Ectodermal cell (in vitro differentiated cells): ENCODE measurements around the gene SYDE2. TPM values are rescaled to one million over a fixed set of nuclear protein-coding genes. Genes with fewer than 3 reads are reported as not detected.
"Not testable (repeated sequence)": the region's sequence is repeated elsewhere in the genome, so short reads cannot be mapped to it uniquely, and the experiment has no call there.

Experiments used
- H3K27ac ChIP-seq: 2 replicates; pipeline ENCODE4 v1.7.0; 2013; ENCODE audit warnings: mild to moderate bottlenecking, low read depth, low read length; ENCODE audit not compliant: insufficient read depth, poor library complexity, severe bottlenecking
- H3K27me3 ChIP-seq: 2 replicates; pipeline ENCODE4 v1.7.0; 2013; ENCODE audit warnings: mild to moderate bottlenecking, low read length; ENCODE audit not compliant: insufficient read depth, control insufficient read depth, poor library complexity, severe bottlenecking
- H3K36me3 ChIP-seq: one replicate; pipeline ENCODE4 v1.7.0; 2013; ENCODE audit warnings: low read length; ENCODE audit not compliant: control insufficient read depth, insufficient read depth
- H3K4me1 ChIP-seq: one replicate; pipeline ENCODE4 v1.7.0; 2013; ENCODE audit warnings: low read length; ENCODE audit not compliant: control insufficient read depth, insufficient read depth
- H3K4me3 ChIP-seq: 2 replicates; pipeline ENCODE4 v1.7.0; 2013; ENCODE audit warnings: low read depth, low read length, control low read depth; ENCODE audit not compliant: insufficient read depth
- H3K9me3 ChIP-seq: 2 replicates; pipeline ENCODE4 v1.7.0; 2013; ENCODE audit warnings: mild to moderate bottlenecking, low read length, moderate library complexity; ENCODE audit not compliant: control insufficient read depth
- WGBS, 2 experiments: methylation state at CpG; one replicate each; pipeline ENCODE4 v1.1.7; 2013; ENCODE audit warnings: missing lambda C conversion rate in 2 of 2; 5-methylcytosine and 5-hydroxymethylcytosine counted together
- polyA plus RNA-seq, 4 experiments: library from polyadenylated mRNA; stranded (reverse); fragments of 50-300 nt; gene quantifications; one replicate each; pipeline ENCODE4 v1.2.3, GENCODE V29; 2013

Gene SYDE2, protein sequence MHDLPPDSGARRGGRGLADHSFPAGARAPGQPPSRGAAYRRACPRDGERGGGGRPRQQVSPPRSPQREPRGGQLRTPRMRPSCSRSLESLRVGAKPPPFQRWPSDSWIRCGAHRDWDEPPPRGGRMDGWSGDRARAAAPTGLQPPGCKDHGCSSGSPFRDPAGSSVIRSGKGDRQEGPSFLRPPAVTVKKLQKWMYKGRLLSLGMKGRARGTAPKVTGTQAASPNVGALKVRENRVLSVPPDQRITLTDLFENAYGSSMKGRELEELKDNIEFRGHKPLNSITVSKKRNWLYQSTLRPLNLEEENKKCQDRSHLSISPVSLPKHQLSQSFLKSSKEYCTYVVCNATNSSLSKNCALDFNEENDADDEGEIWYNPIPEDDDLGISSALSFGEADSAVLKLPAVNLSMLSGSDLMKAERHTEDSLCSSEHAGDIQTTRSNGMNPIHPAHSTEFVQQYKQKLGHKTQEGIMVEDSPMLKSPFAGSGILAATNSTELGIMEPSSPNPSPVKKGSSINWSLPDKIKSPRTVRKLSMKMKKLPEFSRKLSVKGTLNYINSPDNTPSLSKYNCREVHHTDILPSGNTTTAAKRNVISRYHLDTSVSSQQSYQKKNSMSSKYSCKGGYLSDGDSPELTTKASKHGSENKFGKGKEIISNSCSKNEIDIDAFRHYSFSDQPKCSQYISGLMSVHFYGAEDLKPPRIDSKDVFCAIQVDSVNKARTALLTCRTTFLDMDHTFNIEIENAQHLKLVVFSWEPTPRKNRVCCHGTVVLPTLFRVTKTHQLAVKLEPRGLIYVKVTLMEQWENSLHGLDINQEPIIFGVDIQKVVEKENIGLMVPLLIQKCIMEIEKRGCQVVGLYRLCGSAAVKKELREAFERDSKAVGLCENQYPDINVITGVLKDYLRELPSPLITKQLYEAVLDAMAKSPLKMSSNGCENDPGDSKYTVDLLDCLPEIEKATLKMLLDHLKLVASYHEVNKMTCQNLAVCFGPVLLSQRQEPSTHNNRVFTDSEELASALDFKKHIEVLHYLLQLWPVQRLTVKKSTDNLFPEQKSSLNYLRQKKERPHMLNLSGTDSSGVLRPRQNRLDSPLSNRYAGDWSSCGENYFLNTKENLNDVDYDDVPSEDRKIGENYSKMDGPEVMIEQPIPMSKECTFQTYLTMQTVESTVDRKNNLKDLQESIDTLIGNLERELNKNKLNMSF
- polyA plus RNA-seq (2013, experiment 1 of 4), result 10.3 TPM
- polyA plus RNA-seq (2013, experiment 2 of 4), result 12.2 TPM
- polyA plus RNA-seq (2013, experiment 3 of 4), result 7.7 TPM
- polyA plus RNA-seq (2013, experiment 4 of 4), result 10.7 TPM

DNA sequence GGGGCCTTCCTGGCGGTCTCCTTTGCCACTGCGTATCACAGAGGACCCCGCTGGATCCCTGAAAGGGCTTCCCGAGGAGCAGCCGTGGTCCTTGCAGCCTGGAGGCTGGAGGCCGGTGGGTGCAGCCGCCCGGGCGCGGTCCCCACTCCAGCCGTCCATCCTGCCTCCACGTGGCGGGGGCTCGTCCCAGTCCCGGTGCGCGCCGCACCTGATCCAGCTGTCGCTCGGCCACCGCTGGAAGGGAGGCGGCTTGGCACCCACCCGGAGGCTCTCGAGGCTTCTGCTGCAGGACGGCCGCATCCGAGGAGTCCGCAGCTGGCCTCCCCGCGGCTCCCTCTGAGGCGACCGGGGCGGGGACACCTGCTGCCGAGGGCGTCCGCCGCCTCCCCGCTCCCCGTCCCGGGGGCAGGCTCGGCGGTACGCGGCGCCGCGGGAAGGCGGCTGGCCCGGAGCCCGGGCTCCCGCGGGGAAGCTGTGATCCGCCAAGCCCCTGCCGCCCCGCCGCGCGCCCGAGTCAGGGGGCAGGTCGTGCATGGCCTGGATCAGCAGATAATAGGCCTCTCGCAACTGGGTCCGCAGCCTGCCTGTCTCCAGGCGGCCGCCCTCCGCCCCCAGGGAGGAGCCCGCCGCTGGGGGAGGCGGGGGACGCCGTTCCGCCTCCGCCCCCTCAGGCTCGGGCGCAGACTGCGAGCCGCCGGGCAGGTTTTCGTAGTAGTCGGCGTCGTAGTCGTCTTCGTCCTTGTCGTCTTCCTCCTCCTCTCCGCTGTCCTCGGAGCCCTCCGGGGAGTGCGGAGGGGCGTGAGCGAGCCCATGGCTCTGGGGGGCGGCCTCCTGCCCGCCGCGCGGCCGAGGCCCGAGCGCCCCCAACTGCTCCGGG, at the start of gene SYDE2:
Gene SYDE2 (minus strand): TSS at position 554 of the 877 bp plus-strand sequence. CDS start 20 bp downstream, at position 534.
- H3K27me3 ChIP-seq, result peaks cover 9% of the 10 kb centered on the region
- no peaks in the 10 kb centered on the region for H3K9me3 ChIP-seq
- H3K4me3 ChIP-seq, result peak within 1 kb of the TSS; percentile 91
- H3K36me3 ChIP-seq, result no peaks in the 10 kb centered on the region
- WGBS, 2 experiments, result 0% methylated on average over 99 of the region's 99 CpGs
- peaks cover 3% of the 10 kb centered on the region for H3K4me1 ChIP-seq
- peak within 1 kb of the TSS; percentile 85 for H3K27ac ChIP-seq

DNA sequence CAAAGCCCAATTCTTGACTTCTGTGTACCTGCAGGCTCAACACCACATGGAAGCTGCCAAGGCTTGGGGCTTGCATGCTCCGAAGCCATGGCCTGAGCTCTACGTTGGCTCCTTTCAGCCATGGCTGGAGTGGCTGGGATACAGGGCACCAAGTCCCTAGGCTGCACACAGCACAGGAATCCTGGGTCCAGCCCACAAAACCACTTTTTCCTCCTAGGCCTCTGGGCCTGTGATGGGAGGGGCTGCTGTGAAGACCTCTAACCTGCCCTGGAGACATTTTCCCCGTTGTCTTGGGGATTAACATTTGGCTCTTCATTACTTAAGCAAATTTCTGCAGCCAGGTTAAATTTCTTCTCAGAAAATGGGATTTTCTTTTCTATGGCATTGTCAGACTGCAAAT, 48.2 kb upstream of the SYDE2 start:
- 88 to 94% methylated on average over 3 of the region's 3 CpGs for WGBS, 2 experiments
- not testable (repeated sequence) for H3K4me1 ChIP-seq, H3K27me3 ChIP-seq, H3K9me3 ChIP-seq, H3K27ac ChIP-seq, H3K36me3 ChIP-seq, H3K4me3 ChIP-seq

DNA sequence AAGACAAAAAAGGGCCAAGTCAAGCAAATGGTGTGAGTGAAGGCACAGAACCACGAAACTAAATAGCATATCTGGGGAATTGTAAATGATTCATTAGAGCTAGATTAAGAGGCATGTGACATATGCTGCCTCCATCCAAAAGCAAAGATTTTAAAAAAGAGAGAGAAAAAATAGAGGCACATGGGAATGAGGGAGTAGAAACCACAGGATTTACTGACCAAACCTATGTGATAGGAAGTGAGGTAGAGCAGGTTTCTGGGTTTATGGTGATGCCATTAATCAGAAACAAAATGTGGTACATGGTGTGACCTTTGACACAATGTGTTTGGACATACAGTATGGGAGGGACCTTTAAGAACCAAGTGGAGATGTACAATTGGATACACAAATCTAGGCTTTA, 45.1 kb upstream of the SYDE2 start:
- Histone ChIP-seq H3K4me3 (no peak overlapping the region), H3K27ac (no peak overlapping the region), H3K9me3 (no peaks in the 10 kb centered on the region), H3K36me3 (no peaks in the 10 kb centered on the region), H3K27me3 (no peaks in the 10 kb centered on the region), H3K4me1 (no peaks in the 10 kb centered on the region)
- 97 to 98% methylated on average over 1 of the region's 1 CpG for WGBS, 2 experiments

DNA sequence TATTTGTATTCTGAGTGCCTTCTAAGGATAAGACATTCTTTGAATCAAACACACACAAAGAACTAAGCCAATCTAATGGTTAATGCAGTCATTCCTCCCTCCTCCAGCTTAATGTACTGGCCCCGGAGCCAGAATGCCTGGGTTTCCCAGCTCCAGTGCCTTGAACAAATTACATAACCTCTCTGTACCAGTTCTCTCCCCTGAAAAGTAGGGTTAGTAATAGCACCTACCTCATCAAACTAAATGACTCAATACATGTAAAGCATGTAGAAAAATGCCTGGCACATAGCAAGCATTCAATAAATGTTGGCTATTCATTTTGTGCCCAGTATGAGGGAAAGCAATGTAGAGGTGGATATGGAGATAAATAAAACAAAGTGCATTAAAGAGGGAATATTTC, 44.6 kb upstream of the SYDE2 start:
- Histone ChIP-seq H3K27ac (no peak overlapping the region), H3K36me3 (no peaks in the 10 kb centered on the region), H3K27me3 (no peaks in the 10 kb centered on the region), H3K9me3 (no peaks in the 10 kb centered on the region), H3K4me3 (no peak overlapping the region), H3K4me1 (peaks cover 3% of the 10 kb centered on the region)
- 79 to 84% methylated on average over 1 of the region's 1 CpG for WGBS, 2 experiments

DNA sequence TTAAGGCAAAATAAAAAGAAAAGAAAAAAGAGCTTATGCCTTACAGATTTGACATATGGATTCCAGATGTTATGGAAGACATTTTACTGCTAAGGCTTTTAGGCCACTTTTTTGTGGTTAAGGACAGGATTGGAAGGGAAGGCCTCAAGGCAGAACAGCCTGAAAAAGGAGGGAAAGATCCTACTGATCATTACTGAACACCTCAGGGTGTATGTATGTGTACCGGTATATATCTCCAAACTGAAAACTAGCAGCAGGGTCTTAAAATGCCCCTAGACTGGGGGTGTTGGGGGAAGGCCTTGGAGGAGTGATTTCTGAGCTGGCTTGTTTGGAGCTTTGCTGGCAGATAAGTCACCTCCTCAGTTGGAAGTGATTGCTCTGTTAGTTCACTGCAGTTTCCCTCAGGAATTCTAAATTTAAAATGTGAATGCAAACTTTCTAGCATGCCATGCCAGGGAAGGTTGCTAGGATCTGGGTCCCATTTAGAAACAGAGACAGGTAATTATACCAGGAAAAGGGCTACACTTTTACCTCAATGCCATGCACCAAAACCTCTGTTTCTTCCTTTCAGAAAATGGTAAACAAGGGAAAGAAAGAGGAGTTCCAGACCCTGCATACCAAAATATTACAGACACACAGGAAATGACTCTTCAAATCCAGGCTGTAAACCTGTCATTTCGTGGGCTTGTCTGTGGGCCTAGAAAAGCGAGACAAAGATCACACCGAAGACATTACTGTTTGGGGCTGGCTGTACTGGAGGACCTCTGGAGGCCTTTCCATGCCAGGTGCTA, 43.6 kb upstream of the SYDE2 start:
- no peaks in the 10 kb centered on the region for H3K36me3 ChIP-seq
- H3K4me3 ChIP-seq, result no peak overlapping the region
- peaks cover 10% of the 10 kb centered on the region for H3K4me1 ChIP-seq
- H3K9me3 ChIP-seq, result no peaks in the 10 kb centered on the region
- WGBS, 2 experiments, result 85 to 92% methylated on average over 4 of the region's 4 CpGs
- peak overlapping the region; percentile 16 for H3K27ac ChIP-seq
- no peaks in the 10 kb centered on the region for H3K27me3 ChIP-seq

DNA sequence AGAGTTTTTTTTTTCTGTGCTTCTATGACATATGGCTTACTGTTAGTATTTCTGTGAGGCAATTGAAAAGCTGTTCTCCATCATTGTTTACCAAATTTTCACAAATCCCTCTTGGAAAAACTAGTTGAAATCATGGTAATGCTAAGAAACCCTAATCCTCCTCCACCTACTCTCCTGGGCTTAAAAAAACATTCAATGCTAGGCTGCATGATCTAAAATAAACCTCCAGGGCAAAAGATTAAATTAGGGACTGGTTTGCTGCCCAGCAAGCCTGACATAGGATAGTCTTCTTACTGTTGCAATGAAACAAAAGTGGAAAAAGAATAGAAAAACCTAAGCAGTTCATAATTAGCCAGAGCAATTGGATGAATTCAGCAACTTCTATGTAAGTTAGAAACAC, 42.6 kb upstream of the SYDE2 start:
- peaks cover 10% of the 10 kb centered on the region for H3K4me1 ChIP-seq
- no peak overlapping the region for H3K27ac ChIP-seq
- H3K27me3 ChIP-seq, result no peaks in the 10 kb centered on the region
- H3K4me3 ChIP-seq, result no peak overlapping the region
- H3K36me3 ChIP-seq, result no peaks in the 10 kb centered on the region
- H3K9me3 ChIP-seq, result no peaks in the 10 kb centered on the region

DNA sequence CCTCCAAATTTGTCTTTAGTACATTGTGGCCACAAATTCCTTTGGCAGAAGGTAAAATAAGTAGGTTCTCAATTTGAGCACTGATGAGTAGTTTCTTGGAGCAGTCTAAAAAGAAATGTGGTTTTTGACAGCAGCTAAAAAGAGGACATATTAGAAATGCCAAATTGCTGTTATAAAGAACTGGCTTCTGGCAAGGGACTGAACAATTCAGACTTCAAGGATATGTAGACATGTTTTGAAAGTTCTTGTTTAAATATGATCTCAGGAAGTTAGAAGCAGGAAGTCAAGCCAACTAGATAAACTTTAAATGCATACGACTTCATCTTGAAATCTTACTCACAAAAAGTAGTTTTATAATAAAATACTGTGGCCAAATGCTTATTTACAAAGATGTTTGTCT, 39.8 kb upstream of the SYDE2 start:
- Histone ChIP-seq H3K27me3 (no peaks in the 10 kb centered on the region), H3K4me1 (peaks cover 10% of the 10 kb centered on the region), H3K4me3 (no peak overlapping the region), H3K36me3 (no peaks in the 10 kb centered on the region), H3K9me3 (no peaks in the 10 kb centered on the region), H3K27ac (no peak overlapping the region)
- no CpG with 5 or more reads among the region's 1 CpG for WGBS, 2 experiments

DNA sequence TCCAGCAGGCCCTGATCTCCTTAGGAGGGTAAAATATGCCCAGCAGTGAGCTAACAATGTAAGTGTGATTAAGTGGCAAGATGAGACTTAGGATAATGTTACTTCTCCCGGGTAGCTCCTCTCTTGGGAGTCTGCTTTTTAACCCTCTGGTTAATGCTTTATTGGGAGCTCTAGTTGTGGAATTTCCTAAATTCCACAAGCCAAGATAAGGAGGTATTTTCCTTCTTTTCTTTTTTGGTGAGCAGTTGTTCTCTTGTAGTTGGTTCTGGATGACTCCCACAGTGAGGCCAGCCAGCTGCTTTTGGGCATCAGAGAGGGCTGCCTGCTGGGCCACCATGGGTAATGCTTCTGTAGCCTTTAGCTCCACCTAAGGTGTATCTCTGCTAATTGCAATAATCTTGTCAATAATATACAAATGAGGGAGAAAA, 39.4 kb upstream of the SYDE2 start:
- WGBS, 2 experiments, result 18 to 24% methylated on average over 1 of the region's 1 CpG
- Histone ChIP-seq H3K4me1 (peaks cover 10% of the 10 kb centered on the region), H3K36me3 (no peaks in the 10 kb centered on the region), H3K27me3 (no peaks in the 10 kb centered on the region), H3K4me3 (no peak overlapping the region), H3K27ac (no peak overlapping the region), H3K9me3 (no peaks in the 10 kb centered on the region)

DNA sequence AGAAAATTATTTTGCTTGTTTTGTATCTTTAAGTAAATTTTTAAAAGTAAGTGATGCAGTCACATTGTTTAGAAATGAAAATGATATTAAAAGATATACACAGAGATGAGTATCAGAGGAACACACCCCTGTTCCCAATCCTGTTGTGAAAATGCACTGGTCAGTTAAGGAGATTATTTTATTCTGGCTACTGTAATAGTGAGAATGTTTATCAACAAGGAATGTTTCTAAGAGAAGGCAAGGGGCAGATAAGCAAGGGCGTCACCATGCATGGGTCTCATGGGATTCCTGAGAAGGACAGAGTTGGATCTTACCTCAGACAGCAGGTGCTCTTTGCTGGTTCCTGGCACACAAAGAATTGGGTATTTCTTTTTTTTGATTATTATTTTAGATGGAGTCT, 36.8 kb upstream of the SYDE2 start:
- no peak overlapping the region for H3K27ac ChIP-seq
- no peaks in the 10 kb centered on the region for H3K36me3 ChIP-seq
- no peaks in the 10 kb centered on the region for H3K9me3 ChIP-seq
- H3K4me3 ChIP-seq, result no peak overlapping the region
- 94 to 97% methylated on average over 1 of the region's 1 CpG for WGBS, 2 experiments
- peaks cover 10% of the 10 kb centered on the region for H3K4me1 ChIP-seq
- no peaks in the 10 kb centered on the region for H3K27me3 ChIP-seq
